Measurements from ENCODE around the gene ZNF599.
"Not testable (repeated sequence)": the region's sequence is repeated elsewhere in the genome, so short reads cannot be mapped to it uniquely, and the experiment has no call there.

Gene ZNF599

GRCh38 chr19:34772697-34773554, at the start of gene ZNF599:
ZNF599 (minus strand) TSS chr19:34773215; CDS start chr19:34772841, 374 bp downstream.
- peak; percentile 91 for DNase-seq (ENCODE audit: low spot score)

GRCh38 chr19:34818270-34818669, 45.3 kb upstream of the ZNF599 start:
- no peak for DNase-seq (ENCODE audit: low spot score)

- DNase-seq (ENCODE audit: low spot score): no peak
Observed at GRCh38 chr19:34816708-34817107, 43.7 kb upstream of the ZNF599 start.

- DNase-seq (ENCODE audit: low spot score): no peak
Observed at GRCh38 chr19:34808566-34808965, 35.6 kb upstream of the ZNF599 start.

- DNase-seq (ENCODE audit: low spot score): no peak
Observed at GRCh38 chr19:34806976-34807860, 34.2 kb upstream of the ZNF599 start.

GRCh38 chr19:34804115-34804514, 31.1 kb upstream of the ZNF599 start:
- no peak for DNase-seq (ENCODE audit: low spot score)

GRCh38 chr19:34796953-34797352, 23.9 kb upstream of the ZNF599 start:
- not testable (repeated sequence) for DNase-seq (ENCODE audit: low spot score)

- no peak for DNase-seq (ENCODE audit: low spot score)
Observed at GRCh38 chr19:34794066-34794960, 21.3 kb upstream of the ZNF599 start.

GRCh38 chr19:34793565-34793964, 20.6 kb upstream of the ZNF599 start:
- no peak for DNase-seq (ENCODE audit: low spot score)

GRCh38 chr19:34788074-34788473, 15.1 kb upstream of the ZNF599 start:
- DNase-seq (ENCODE audit: low spot score): no peak

GRCh38 chr19:34787059-34787824, 14.2 kb upstream of the ZNF599 start:
- no peak for DNase-seq (ENCODE audit: low spot score)

GRCh38 chr19:34786236-34786635, 13.2 kb upstream of the ZNF599 start:
- DNase-seq (ENCODE audit: low spot score): no peak

- no peak for DNase-seq (ENCODE audit: low spot score)
Observed at GRCh38 chr19:34779652-34780051, 6.6 kb upstream of the ZNF599 start.

- no peak for DNase-seq (ENCODE audit: low spot score)
Observed at GRCh38 chr19:34778342-34778741, 5.3 kb upstream of the ZNF599 start.

- DNase-seq (ENCODE audit: low spot score): no peak
Observed at GRCh38 chr19:34774857-34775256, 1.8 kb upstream of the ZNF599 start.

- DNase-seq (ENCODE audit: low spot score): no peak
Observed at GRCh38 chr19:34773555-34773864, 495 bp upstream of the ZNF599 start.

- no peak for DNase-seq (ENCODE audit: low spot score)
Observed at GRCh38 chr19:34767951-34768350, 5.1 kb downstream of the ZNF599 start.

GRCh38 chr19:34766386-34766785, 6.6 kb downstream of the ZNF599 start:
- DNase-seq (ENCODE audit: low spot score): no peak

GRCh38 chr19:34759218-34759917, 13.6 kb downstream of the ZNF599 start:
- no peak for DNase-seq (ENCODE audit: low spot score)

GRCh38 chr19:34757441-34757840, 15.6 kb downstream of the ZNF599 start:
- no peak for DNase-seq (ENCODE audit: low spot score)

Measured in activated CD4-positive, alpha-beta T cell treated with anti-CD3 and anti-CD28 coated beads, Interleukin-2, Interleukin-4, amounts not matched to agents 100 ng/mL and 50 ng/mL, durations not matched to agents 16 hours and 8 hours (primary cell).